ENCODE measurements around the gene FAM168A.
"Not testable (repeated sequence)": the region's sequence is repeated elsewhere in the genome, so short reads cannot be mapped to it uniquely, and the experiment has no call there.

Gene FAM168A

GRCh38 chr11:73465023-73465675, 132.8 kb downstream of the FAM168A start:
- no peak for DNase-seq

- no peak for DNase-seq
Measured at GRCh38 chr11:73464347-73464746, 133.6 kb downstream of the FAM168A start.

GRCh38 chr11:73463359-73463758, 134.6 kb downstream of the FAM168A start:
- DNase-seq, result no peak

GRCh38 chr11:73461964-73462363, 135.9 kb downstream of the FAM168A start:
- DNase-seq, result no peak

- no peak for DNase-seq
Measured at GRCh38 chr11:73461335-73461840, 136.5 kb downstream of the FAM168A start.

GRCh38 chr11:73458201-73458600, 139.7 kb downstream of the FAM168A start:
- DNase-seq, result no peak

- DNase-seq, result no peak
Measured at GRCh38 chr11:73454987-73455386, 142.9 kb downstream of the FAM168A start.

GRCh38 chr11:73453562-73453961, 144.3 kb downstream of the FAM168A start:
- DNase-seq, result no peak

GRCh38 chr11:73452726-73453125, 145.2 kb downstream of the FAM168A start:
- DNase-seq, result no peak

- no peak for DNase-seq
Measured at GRCh38 chr11:73451896-73452295, 146.0 kb downstream of the FAM168A start.

- DNase-seq, result no peak
Measured at GRCh38 chr11:73446766-73447165, 151.1 kb downstream of the FAM168A start.

- no peak for DNase-seq
Measured at GRCh38 chr11:73445980-73446379, 151.9 kb downstream of the FAM168A start.

- no peak for DNase-seq
Measured at GRCh38 chr11:73439002-73439843, 158.7 kb downstream of the FAM168A start.

GRCh38 chr11:73436859-73437258, 161.1 kb downstream of the FAM168A start:
- DNase-seq, result not testable (repeated sequence)

- DNase-seq, result no peak
Measured at GRCh38 chr11:73431396-73431795, 166.5 kb downstream of the FAM168A start.

GRCh38 chr11:73430326-73430725, 167.6 kb downstream of the FAM168A start:
- no peak for DNase-seq

- DNase-seq, result no peak
Measured at GRCh38 chr11:73429121-73429750, 168.7 kb downstream of the FAM168A start.

- DNase-seq, result no peak
Measured at GRCh38 chr11:73428699-73429098, 169.2 kb downstream of the FAM168A start.

GRCh38 chr11:73428227-73428626, 169.7 kb downstream of the FAM168A start:
- DNase-seq, result no peak

- no peak for DNase-seq
Measured at GRCh38 chr11:73426219-73426850, 171.6 kb downstream of the FAM168A start.

- DNase-seq, result no peak
Measured at GRCh38 chr11:73425108-73425507, 172.8 kb downstream of the FAM168A start.

- DNase-seq, result no peak
Measured at GRCh38 chr11:73423506-73423905, 174.4 kb downstream of the FAM168A start.

- DNase-seq, result no peak
Measured at GRCh38 chr11:73422886-73423285, 175.0 kb downstream of the FAM168A start.

Measured in stimulated activated CD8-positive, alpha-beta memory T cell treated with anti-CD3 and anti-CD28 coated beads, Interleukin-4, amount 100 ng/mL, for 48 hours (primary cell).